ENCODE data around the gene RNF123.
"Not testable (repeated sequence)": the region's sequence is repeated elsewhere in the genome, so short reads cannot be mapped to it uniquely, and the experiment has no call there.

DNA sequence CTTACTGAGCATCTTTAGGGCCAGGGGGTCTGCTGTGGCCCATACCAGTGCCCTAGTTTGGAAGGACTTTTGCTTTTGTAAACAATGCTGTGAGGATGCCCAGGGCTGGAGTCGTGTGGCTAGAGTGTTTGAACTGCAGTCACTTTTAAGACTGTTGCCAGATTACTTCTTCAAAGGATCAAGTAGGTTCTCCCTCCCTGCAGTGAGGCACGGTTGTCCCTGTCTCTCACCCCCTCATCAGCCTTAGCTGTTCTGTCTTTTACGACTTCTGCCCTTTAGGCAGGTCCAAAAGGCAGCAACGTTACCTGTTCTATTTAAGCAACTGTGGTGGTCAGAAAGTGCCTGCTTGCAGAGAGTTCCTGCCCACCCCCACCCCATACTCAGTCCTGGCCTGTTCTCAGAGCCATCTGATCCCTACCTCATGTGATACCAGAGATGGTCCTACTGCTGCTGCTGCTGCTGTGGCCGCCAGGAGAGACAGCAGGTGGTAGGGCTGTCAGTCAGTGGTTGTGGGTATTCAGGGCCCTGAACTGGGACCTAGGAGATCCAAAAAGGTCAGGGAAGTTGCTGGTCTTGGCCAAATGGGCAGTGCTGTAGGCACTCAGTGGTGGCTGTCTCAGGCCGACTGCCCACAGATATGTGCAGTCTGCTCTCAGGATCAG, 5.2 kb downstream of the RNF123 start:
- TF ChIP-seq EZH2 (IDR thresholded peaks at IDR 0.05; ENCODE audit: insufficient read depth, poor library complexity, severe bottlenecking); EZH2phosphoT487 (IDR thresholded peaks at IDR 0.05; ENCODE audit: insufficient read depth, low read depth): not testable (repeated sequence)
